Stomach (tissue), 9 donors: ENCODE results near the gene AIM2. TPM values are rescaled to one million over a fixed set of nuclear protein-coding genes. Genes with fewer than 3 reads are reported as not detected.
"Not testable (repeated sequence)": the region's sequence is repeated elsewhere in the genome, so short reads cannot be mapped to it uniquely, and the experiment has no call there.

Source experiments
- DNase-seq, 2 donors: peaks; one replicate each; pipeline versions ENCODE4 v3.0.0 to v3.0.0-alpha.2; 2013 to 2019
- H3K27ac ChIP-seq, 5 donors: fragments of 200-600 bp in 4 of 5; sonication (generic) in 4 of 5; one replicate each; pipeline ENCODE4 v1.5.1; 2013 to 2019; ENCODE audit warnings: mild to moderate bottlenecking in 1 of 5, moderate library complexity in 1 of 5
- H3K27me3 ChIP-seq, 3 donors: fragments of 200-600 bp; sonication (generic); one replicate each; pipeline ENCODE4 v1.5.1; 2017 to 2019; ENCODE audit warnings: mixed run types in 1 of 3
- H3K36me3 ChIP-seq, 4 donors: fragments of 200-600 bp; sonication (generic); 1 replicate in 3 of 4; 2 replicates in 1 of 4; pipeline ENCODE4 v1.5.1; 2016 to 2019
- H3K4me1 ChIP-seq, 4 donors: fragments of 200-600 bp; sonication (generic); one replicate each; pipeline ENCODE4 v1.5.1; 2016 to 2019
- H3K4me3 ChIP-seq, 4 donors: fragments of 200-600 bp; sonication (generic) in 3 of 4; one replicate each; pipeline ENCODE4 v1.5.1; 2016 to 2019; ENCODE audit warnings: mild to moderate bottlenecking in 1 of 4
- H3K9me3 ChIP-seq, 4 donors: fragments of 200-600 bp; sonication (generic); one replicate each; pipeline ENCODE4 v1.5.1; 2016 to 2019
- CTCF ChIP-seq, 7 experiments: fragments of 450-650 bp in 4 of 7; fragments of 200-600 bp in 3 of 7; sonication (generic) in 3 of 7; IDR thresholded peaks; one replicate each; pipeline ENCODE4 v1.5.1; 2016 to 2019; ENCODE audit warnings: antibody characterized with exemption in 7 of 7, control low read depth in 2 of 7, mild to moderate bottlenecking in 1 of 7
- EP300 ChIP-seq: sonication (generic); formaldehyde crosslinking; IDR thresholded peaks from one replicate; pipeline ENCODE4 v1.6.1; 2017; ENCODE audit warnings: antibody characterized with exemption
- POLR2A ChIP-seq, 4 donors: fragments of 450-650 bp; IDR thresholded peaks; one replicate each; pipeline ENCODE4 v1.6.1; 2016; ENCODE audit warnings: antibody characterized with exemption in 4 of 4, control low read depth in 2 of 4, mild to moderate bottlenecking in 1 of 4, moderate library complexity in 1 of 4
- POLR2AphosphoS5 ChIP-seq, 3 donors: sonication (generic); formaldehyde crosslinking; IDR thresholded peaks; one replicate each; pipeline ENCODE4 v1.6.1; 2016; ENCODE audit warnings: antibody characterized with exemption in 3 of 3
- WGBS, 5 donors: extraction: QIAGEN DNeasy Blood & Tissue Kit in 3 of 5; methylation state at CpG; one replicate each; pipeline versions ENCODE4 v1.1.5 to v1.1.7; 2013 to 2018; 5-methylcytosine and 5-hydroxymethylcytosine counted together
- intact Hi-C: fragments of 100-400 bp; cut with DNase I; formaldehyde crosslinking; loops from one replicate; pipeline ENCODE4 v1.15.1; 2023; ENCODE audit warnings: low total_unique reads
- polyA plus RNA-seq, 3 donors: library from polyadenylated mRNA; stranded (reverse); fragments of 200-250 nt; gene quantifications; one replicate each; pipeline ENCODE4 v1.2.3, GENCODE V29; 2013
- total RNA-seq, 5 donors: library from RNA; depleted of rRNA; stranded (reverse); fragments of >200 nt; gene quantifications; one replicate each; pipeline versions ENCODE4 v1.1.0 to v1.2.3, GENCODE V29; 2014 to 2016
- donor health status: healthy with polysubstance abuse.
- donor health status: Bipolar disorder and iron deficiency.
- donor health status: healthy.

The AIM2 gene
- total and polyA plus RNA-seq, 8 donors, result 0.50 to 4.4 (median 1.6) TPM; not detected in 4

GRCh38 chr1:159030877-159031447 is 45.6 kb downstream of the AIM2 start:
- no peaks in the 10 kb centered on the region for H3K27me3 ChIP-seq

DNA sequence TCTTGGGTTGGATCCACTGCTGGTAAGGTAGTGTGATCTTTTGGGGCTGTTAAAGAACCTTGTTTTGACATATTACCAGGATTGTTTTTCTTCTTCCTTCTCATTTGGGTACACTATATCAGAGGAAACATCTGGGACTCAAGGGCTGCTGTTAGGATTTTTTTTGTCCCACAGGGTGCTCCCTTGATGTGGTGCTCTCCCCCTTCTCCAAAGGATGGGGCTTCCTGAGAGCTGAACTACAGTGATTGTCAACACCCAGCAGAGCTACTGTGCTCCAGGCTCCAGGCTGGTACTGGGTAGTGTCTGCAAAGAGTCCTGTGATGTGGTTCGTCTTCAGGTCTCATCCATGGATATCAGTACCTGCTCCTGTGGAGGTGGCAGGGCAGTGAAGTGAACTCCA is 46.3 kb downstream of the AIM2 start:
- no peak overlapping the region for H3K27ac ChIP-seq
- H3K9me3 ChIP-seq, result no peaks in the 10 kb centered on the region
- H3K27me3 ChIP-seq, result no peaks in the 10 kb centered on the region
- intact Hi-C loops, result no loop called here
- H3K4me3 ChIP-seq, result no peak overlapping the region
- TF ChIP-seq CTCF (IDR thresholded peaks at IDR 0.05) (no peak), EP300 (no peak), POLR2AphosphoS5 (IDR thresholded peaks at IDR 0.05) (no peak), POLR2A (IDR thresholded peaks at IDR 0.05) (no peak)
- 80 to 100% (median 89%) methylated on average over 1 of the region's 1 CpG for WGBS, 5 donors
- H3K36me3 ChIP-seq, result peaks cover 6 to 81% (median 60%) of the 10 kb centered on the region in 4 donors
- H3K4me1 ChIP-seq, result peaks cover 0 to 33% (median 8%) of the 10 kb centered on the region in 4 donors
- DNase-seq, result no peak

More at GRCh38 chr1:159030877-159031447, 45.6 kb downstream of the AIM2 start:
- Histone ChIP-seq H3K9me3 (no peaks in the 10 kb centered on the region), H3K4me3 (no peak overlapping the region), H3K36me3 (peaks cover 6 to 82% (median 67%) of the 10 kb centered on the region in 4 donors), H3K4me1 (peaks cover 0 to 33% (median 8%) of the 10 kb centered on the region in 4 donors), H3K27ac (no peak overlapping the region)
- intact Hi-C loops, result no loop called here
- DNase-seq, result no peak
- 52 to 68% (median 58%) methylated on average over 3 of the region's 3 CpGs for WGBS, 5 donors
- TF ChIP-seq CTCF (IDR thresholded peaks at IDR 0.05), result no peak
- TF ChIP-seq EP300, result no peak
- no peak for TF ChIP-seq POLR2A (IDR thresholded peaks at IDR 0.05)
- no peak for TF ChIP-seq POLR2AphosphoS5 (IDR thresholded peaks at IDR 0.05)

DNA sequence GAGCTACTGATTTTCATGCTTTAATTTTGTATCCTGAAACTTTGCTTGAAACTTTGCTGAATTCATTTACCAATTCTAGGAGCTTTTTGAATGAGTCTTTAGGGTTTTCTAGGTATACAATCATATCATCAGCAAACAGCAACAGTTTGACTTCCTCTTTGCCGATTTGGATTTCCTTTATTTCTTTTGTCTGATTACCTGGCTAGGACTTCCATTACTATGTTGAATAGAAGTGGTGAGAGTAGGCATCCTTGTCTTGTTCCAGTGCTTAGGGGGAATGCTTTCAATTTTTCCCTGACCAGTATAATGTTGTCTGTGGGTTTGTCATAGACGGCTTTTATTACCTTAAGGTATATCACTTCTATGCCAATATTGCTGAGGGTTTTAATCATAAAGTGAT is 49.7 kb downstream of the AIM2 start:
- 62 to 69% (median 67%) methylated on average over 2 of the region's 2 CpGs for WGBS, 5 donors
- H3K9me3 ChIP-seq, H3K27ac ChIP-seq, intact Hi-C loops, H3K27me3 ChIP-seq, DNase-seq, H3K4me3 ChIP-seq: not testable (repeated sequence)
- H3K4me1 ChIP-seq, result peaks cover 0 to 56% (median 13%) of the 10 kb centered on the region in 4 donors
- peaks cover 0 to 75% (median 50%) of the 10 kb centered on the region in 4 donors for H3K36me3 ChIP-seq

- H3K4me3 ChIP-seq, result no peak overlapping the region
- H3K4me1 ChIP-seq, result peaks cover 0 to 54% (median 9%) of the 10 kb centered on the region in 4 donors
- peaks cover 0 to 71% (median 43%) of the 10 kb centered on the region in 4 donors for H3K36me3 ChIP-seq
- WGBS, 5 donors, result 95 to 99% (median 97%) methylated on average over 7 of the region's 7 CpGs
- no peaks in the 10 kb centered on the region for H3K9me3 ChIP-seq
- no peak overlapping the region for H3K27ac ChIP-seq
- no peaks in the 10 kb centered on the region for H3K27me3 ChIP-seq
- no peak for DNase-seq
- TF ChIP-seq POLR2AphosphoS5 (IDR thresholded peaks at IDR 0.05) (no peak), POLR2A (IDR thresholded peaks at IDR 0.05) (no peak), CTCF (IDR thresholded peaks at IDR 0.05) (no peak), EP300 (no peak)
- intact Hi-C loops, result no loop called here
Measured at GRCh38 chr1:159025043-159025442, 51.5 kb downstream of the AIM2 start.

DNA sequence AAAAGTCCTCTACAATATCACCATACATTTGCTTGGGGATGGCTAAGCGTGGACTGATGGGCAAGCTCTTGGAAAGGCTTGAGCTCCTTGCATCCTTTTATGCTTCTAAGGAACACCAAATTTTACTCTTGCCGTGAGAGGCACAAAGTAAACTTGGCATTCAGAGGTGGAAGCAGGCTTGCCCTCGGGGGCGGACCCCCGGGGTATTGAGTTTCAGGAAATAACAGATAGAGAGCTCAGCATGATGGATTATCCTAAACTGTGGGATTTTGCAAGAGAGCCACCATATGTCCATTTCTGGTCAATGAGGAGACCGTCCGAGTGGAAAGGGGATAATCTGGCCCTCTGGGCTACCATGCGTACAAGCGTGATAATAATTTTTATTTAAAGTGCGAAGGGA is 52.8 kb downstream of the AIM2 start:
- no peaks in the 10 kb centered on the region for H3K9me3 ChIP-seq
- peaks cover 0 to 53% (median 9%) of the 10 kb centered on the region in 4 donors for H3K4me1 ChIP-seq
- WGBS, 5 donors, result 82 to 85% (median 83%) methylated on average over 10 of the region's 10 CpGs
- intact Hi-C loops, result no loop called here
- no peak overlapping the region for H3K4me3 ChIP-seq
- no peak for DNase-seq
- H3K27ac ChIP-seq, result no peak overlapping the region
- H3K27me3 ChIP-seq, result no peaks in the 10 kb centered on the region
- TF ChIP-seq POLR2AphosphoS5 (IDR thresholded peaks at IDR 0.05) (no peak), POLR2A (IDR thresholded peaks at IDR 0.05) (no peak), EP300 (no peak), CTCF (IDR thresholded peaks at IDR 0.05) (no peak)
- H3K36me3 ChIP-seq, result peaks cover 0 to 73% (median 39%) of the 10 kb centered on the region in 4 donors
